ENCODE measurements around the gene RYR3.

- TF ChIP-seq TAF1 (IDR thresholded peaks at IDR 0.05; ENCODE audit: borderline replicate concordance, low read depth, low read length) (no peak), POLR2A (IDR thresholded peaks at IDR 0.05; ENCODE audit: low read depth, low read length) (no peak)
These were observed 224.4 kb downstream of the RYR3 start for GRCh38 chr15:33535135-33535534.
